ENCODE results near the gene CMIP.

The CMIP gene

DNA sequence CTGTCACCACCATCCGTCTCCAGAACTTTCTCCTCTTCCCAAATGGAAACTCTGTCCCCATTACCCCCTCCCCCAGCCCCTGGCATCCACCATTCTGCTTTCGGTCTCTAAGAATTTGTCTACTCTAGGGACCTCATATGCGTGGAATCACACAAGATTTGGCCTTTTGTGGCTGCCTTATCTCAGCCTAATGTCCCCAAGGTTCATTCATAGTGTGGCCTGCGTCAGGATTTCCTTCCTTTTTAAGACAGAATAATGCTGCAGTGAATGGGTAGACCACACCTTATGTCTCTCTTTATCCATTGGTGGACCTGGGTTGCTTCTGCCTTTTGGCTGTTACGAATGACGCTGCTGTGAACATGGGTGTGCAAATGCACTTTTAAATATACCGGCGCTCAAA, 194.7 kb downstream of the CMIP start:
- no peak for DNase-seq (ENCODE audit: low read depth)

DNA sequence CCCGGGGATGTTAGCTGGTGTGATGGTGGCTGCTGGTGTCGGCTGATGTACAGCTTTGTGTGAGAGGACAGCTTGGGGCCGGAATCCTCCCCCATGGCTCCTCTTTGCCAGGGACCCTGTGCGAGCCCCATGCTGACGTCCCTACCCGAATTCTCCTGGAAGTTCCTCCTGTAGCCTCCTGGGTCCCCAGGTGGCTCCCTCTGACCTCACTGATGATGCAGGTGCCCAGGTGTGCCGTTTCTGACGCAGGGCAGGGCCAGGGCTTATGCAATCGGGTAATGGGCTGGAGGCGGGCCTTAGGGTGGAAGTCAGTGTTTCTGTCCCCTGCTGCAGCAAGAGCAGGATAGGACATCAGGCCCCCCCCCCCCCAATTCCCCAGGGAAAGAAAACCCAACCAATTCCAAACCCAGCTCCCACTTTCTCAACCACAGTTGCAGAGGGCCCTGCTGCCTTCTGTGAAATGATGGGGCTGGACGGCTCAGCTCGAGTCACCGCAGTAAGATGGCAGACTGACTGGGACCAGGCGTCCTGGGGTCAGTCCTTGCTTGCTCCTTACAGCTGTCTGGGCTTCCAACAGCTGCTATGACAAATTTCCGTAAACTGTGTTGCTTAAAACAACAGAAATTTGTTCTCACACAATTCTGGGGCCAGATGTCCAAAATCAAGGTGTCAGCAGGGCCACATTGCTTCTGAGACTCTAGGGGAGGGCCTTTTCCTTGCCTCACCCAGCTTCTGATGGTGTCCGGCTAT, 195.5 kb downstream of the CMIP start:
- DNase-seq (ENCODE audit: low read depth): no peak

- no peak for DNase-seq (ENCODE audit: low read depth)
These were observed 196.1 kb downstream of the CMIP start for GRCh38 chr16:81640681-81641070.

DNA sequence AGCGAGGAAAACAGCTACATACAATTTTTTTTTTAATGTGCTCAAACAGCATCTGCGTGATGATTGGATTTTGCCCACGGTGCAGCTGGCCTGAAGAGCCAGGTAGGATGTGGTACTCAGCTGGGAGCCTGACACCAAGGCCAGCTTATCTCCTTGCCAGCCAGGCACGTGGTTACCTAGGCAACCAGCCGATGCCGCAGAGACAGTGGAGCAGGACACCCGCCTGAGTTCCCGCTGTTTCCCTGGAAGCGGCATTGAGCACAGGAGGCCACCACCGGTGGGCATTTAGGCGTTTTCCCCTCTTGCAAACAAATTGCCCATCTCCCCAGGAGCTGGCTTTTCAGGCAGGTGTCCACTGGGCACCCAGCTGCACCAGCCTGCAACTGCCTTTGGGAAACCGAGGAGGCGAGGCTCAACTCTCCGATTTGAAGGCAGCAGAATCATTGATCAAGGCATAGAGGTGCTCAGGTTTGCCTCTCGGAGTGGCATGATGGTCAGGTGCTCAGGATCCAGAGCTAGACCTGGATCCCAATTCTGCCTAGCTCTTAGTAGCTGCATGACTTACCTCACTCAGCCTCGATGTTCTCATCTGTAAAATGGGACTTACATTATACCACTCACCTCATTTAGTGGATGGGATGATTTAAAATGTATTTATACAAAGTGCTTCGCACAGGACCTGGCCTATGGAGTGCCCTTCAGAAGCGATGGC, 196.9 kb downstream of the CMIP start:
- DNase-seq (ENCODE audit: low read depth): no peak

- no peak for DNase-seq (ENCODE audit: low read depth)
These were observed 197.5 kb downstream of the CMIP start for GRCh38 chr16:81642107-81642436.

GRCh38 chr16:81642943-81643342, 198.3 kb downstream of the CMIP start:
- DNase-seq (ENCODE audit: low read depth): no peak

GRCh38 chr16:81645266-81645694, 200.7 kb downstream of the CMIP start:
- no peak for DNase-seq (ENCODE audit: low read depth)

- no peak for DNase-seq (ENCODE audit: low read depth)
These were observed 201.3 kb downstream of the CMIP start for GRCh38 chr16:81645925-81646324.

DNA sequence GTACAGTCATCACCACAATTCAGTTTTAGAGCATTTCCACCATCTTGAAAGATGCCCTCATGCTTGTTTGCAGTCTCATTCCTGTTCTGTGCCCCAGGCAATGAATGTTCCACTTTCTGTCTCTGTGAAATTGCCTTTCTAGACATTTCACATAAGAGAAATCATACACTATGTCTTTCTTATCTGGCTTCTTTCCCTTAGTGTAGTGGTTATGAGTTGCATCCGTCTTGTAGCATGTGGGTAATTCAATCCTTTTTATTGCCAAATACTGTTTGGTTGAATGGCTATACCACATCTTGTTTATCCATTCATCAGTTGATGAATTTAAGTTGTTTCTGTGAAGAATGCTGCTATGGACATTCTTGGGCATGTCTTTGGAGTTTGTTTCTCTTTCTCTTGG, 202.0 kb downstream of the CMIP start:
- DNase-seq (ENCODE audit: low read depth): no peak

GRCh38 chr16:81647527-81647926, 202.9 kb downstream of the CMIP start:
- no peak for DNase-seq (ENCODE audit: low read depth)

- no peak for DNase-seq (ENCODE audit: low read depth)
These were observed 205.1 kb downstream of the CMIP start for GRCh38 chr16:81649561-81650184.

DNA sequence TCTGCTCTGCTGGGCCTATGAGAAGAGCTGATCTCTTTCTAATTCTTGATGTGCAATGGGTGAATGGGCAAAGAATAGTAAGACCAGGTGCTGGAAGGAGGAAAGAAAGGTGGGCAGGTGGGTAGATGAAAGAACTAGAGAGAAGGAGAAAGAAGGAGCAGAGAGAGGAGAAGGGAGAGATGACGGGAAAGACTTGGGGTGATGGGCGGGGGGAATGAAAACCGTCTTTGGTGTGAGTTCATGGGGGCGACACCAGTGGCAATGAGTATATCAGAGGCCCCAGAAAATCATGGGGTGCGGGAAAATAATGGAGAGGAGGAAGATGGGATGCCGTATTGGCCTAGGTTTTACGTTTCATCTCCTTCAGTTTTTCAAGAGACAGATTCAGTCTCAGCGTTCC, 205.7 kb downstream of the CMIP start:
- no peak for DNase-seq (ENCODE audit: low read depth)

DNA sequence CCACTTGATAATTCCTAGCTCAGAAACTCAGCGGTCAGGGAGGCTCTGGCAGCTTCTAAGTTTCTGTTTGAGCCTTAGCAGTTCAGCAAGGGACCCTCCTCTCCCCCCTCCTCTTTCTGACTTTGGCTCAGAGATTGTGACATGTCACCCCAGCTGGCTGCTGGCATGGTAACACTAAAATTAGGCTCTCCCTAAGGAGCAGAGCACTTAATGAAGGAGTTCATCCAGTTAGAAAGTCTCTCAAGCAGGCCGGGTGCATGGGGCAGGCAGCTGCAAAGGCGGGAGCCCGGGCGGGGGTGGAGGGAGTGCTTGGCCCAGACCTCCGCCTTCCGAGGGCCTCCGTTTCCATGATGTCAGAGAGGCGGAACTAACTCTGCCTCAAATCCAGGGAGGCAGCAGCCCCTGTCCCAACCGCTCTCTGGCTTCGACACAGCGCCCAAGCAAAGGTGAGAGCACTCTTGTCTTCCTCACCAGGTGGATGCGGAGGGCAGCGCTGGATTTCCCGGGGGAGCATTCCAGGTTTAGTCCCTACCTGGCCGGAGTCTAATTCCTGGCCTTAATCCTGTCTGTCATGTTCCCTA, 206.5 kb downstream of the CMIP start:
- DNase-seq (ENCODE audit: low read depth): no peak

DNA sequence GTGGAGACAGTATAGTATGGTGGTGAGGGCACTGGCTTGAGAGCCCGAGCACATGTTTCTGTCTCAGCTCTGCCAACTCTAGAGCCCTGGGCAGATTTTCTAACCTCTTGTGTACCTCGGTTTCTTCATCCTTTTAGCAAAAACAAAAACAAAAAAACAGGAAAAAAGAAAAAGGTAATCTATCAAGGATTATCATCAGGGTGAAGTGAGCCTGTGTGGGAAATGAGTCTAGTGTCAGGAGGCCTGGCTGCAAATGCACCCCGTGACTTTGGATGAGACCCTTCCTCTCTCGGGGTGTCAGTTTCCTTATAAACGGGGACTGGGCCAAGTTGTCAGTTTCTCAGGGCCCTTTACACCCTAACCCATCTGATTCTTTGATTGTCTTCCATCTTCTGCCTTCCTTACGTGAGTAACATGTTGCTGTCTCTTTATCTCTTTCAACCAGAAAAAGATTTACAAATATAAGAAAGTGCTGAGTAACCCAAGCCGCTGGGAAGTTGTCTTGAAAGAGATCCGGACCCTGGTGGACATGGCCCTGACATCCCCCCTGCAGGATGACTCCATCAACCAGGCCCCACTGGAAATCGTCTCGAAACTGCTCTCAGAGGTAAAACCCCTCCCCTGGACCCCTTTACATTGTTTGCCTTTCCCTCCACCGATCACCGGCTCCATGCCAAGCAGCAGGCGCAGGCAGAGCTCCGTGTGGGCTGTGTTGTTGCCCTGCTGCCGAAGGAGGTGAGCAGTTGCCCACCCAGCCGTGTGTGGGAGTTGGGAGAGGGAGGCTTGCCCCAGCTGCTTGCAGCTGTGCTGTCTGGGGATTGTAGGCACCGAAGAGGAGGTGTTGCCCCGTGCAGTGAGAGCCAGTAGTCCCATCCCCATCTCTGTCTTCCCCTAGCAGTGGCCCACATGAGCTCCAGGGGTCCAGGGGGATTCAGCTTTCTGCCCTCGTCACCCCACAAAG, 207.4 kb downstream of the CMIP start:
- DNase-seq (ENCODE audit: low read depth): no peak

DNA sequence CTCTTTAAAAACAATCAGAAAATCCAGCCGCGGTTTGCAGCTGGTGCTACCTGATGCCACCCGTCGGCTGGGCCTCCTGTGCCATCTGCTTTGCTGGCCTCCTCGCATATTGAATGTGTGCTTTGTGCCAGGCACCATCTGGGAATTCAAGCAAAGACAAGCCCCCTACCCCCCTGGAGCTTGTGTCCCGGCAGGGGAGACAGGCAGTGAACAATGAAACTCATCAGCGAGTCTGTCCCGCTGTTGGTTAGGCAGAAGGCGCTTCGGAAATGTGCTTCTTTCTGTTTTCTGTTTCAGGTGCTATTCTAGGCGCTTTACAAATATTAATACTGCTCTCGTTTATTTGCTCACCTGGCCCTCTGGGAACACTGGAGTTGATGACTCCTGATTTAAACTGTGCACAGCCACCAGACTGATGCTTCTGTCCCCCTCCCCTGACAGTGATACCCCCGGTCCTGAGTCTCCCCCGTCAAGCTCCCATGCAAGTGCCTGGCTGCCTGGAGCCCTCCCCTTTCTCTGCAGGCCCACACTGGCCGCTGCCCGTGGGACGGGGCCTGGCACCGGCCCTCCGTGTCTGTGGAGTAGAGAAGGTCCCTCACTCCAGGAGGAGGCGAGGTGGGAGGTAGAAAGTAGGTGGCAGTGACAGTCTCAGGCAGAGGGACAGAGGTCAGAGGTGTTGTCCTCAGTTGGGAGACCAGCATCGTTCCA, 208.3 kb downstream of the CMIP start:
- DNase-seq (ENCODE audit: low read depth): no peak

DNA sequence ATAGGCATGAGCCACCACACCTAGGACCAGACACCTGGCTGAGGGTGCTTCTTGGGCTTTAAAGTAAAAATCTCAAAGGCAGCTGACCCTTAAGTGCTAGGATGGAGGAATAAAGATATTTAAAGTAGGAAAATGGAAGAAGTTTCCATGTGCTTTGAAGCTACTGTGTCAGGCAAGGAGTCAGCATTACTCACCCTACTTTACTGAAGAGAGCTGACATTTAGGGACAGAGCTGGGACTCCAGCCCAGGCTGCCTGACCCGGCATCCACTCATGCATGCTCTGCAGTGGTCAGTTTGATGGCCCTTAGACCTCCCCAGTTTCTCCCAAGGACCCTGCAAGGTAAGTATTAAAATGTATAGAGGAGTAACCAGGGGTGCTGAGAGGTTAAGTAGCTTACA, 209.7 kb downstream of the CMIP start:
- no peak for DNase-seq (ENCODE audit: low read depth)

GRCh38 chr16:81655469-81656162, 211.0 kb downstream of the CMIP start:
- DNase-seq (ENCODE audit: low read depth): no peak

DNA sequence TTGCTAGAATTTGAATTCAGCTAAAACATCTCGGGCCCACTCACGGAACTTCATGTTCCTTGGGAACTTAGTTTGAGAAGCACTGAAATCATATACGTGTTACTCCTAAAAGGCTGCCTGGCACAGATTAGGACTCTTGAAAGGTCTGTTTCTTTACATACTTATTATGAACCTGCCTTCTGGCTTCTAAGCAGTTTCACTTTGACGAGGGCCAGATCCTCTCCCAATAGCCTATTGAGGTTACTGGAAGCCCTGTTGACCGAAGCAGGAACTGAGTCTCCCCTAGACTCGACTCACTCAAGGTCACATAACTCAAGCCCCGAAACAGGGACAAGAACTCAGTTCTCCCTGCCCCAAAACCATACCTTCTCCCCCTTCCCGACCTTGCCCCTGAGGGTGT, 212.6 kb downstream of the CMIP start:
- DNase-seq (ENCODE audit: low read depth): no peak

DNA sequence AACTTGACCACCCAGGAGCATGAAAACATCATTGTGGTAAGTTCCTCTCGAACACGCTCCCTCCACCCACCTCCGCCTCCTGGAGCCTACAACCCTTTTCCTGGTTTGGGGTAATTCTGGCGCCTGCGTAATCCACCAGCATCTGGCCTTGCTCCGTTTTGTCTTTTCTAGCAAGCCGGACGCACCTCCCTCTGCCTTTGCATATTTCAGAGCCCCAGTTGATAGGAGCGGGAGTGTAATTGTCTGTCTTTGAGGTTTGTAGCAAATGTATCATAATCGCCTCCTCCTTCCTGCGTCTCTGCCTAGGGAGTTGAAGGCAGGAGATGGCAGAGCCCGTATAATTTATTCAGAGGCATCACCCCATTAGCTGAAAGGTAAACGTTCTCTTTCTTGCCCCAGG, 213.2 kb downstream of the CMIP start:
- no peak for DNase-seq (ENCODE audit: low read depth)

GRCh38 chr16:81658373-81658772, 213.8 kb downstream of the CMIP start:
- no peak for DNase-seq (ENCODE audit: low read depth)

GRCh38 chr16:81659249-81659648, 214.6 kb downstream of the CMIP start:
- no peak for DNase-seq (ENCODE audit: low read depth)
